OCI-LY3 (cell line): ENCODE measurements around the gene SPG21.

ENCODE experiments used
- H2AFZ ChIP-seq: fragments of 200-600, 300-600 bp; shearing (Covaris generic); 2 replicates; pipeline ENCODE4 v1.6.0; 2014; ENCODE audit warnings: antibody characterized with exemption, low read depth, low read length
- H3K27ac ChIP-seq: fragments of 200-600, 300-600 bp; sonication (generic); 2 replicates; pipeline ENCODE4 v1.5.1; 2014; ENCODE audit warnings: mild to moderate bottlenecking, low read length, moderate library complexity, mixed read lengths
- H3K27me3 ChIP-seq: fragments of 200-600, 300-600 bp; sonication (generic); 2 replicates; pipeline ENCODE4 v1.6.1; 2014; ENCODE audit warnings: low read depth, low read length, mixed read lengths
- H3K36me3 ChIP-seq: fragments of 200-600, 300-600 bp; sonication (generic); replicated peaks from 2 replicates; pipeline ENCODE3; 2014; ENCODE audit warnings: low read depth, low read length, mixed read lengths
- H3K4me1 ChIP-seq: fragments of 300-600, 200-600 bp; sonication (generic); 2 replicates; pipeline ENCODE4 v1.6.1; 2014; ENCODE audit warnings: low read length, mixed read lengths
- H3K4me2 ChIP-seq: fragments of 200-600, 300-600 bp; sonication (generic); 2 replicates; pipeline ENCODE4 v1.6.1; 2014; ENCODE audit warnings: low read length, mixed read lengths
- H3K4me3 ChIP-seq: fragments of 300-600, 200-600 bp; sonication (generic); 2 replicates; pipeline ENCODE4 v1.5.1; 2014; ENCODE audit warnings: antibody characterized with exemption, mild to moderate bottlenecking, low read length, moderate library complexity
- H3K79me2 ChIP-seq: fragments of 300-600, 200-600 bp; shearing (Covaris generic); 2 replicates; pipeline ENCODE4 v1.6.1; 2014; ENCODE audit warnings: mild to moderate bottlenecking, low read length, mixed read lengths
- H3K9ac ChIP-seq: fragments of 300-600, 200-600 bp; shearing (Covaris generic); 2 replicates; pipeline ENCODE4 v1.6.0; 2014; ENCODE audit warnings: mild to moderate bottlenecking, low read length, moderate library complexity
- H3K9me3 ChIP-seq: fragments of 200-600, 300-600 bp; shearing (Covaris generic); 2 replicates; pipeline ENCODE4 v1.6.1; 2014; ENCODE audit warnings: low read length, mixed read lengths; ENCODE audit not compliant: insufficient read depth
- H4K20me1 ChIP-seq: fragments of 200-600, 300-600 bp; sonication (generic); 2 replicates; pipeline ENCODE4 v1.6.1; 2016; ENCODE audit warnings: low read length, mixed read lengths; ENCODE audit not compliant: insufficient read depth
- EZH2phosphoT487 ChIP-seq: fragments of 200-600 bp; shearing (Covaris generic); IDR thresholded peaks from 2 replicates; pipeline ENCODE4 v1.6.1; 2018; ENCODE audit warnings: antibody characterized with exemption, mixed run types, low read depth
- TF ChIP-seq, protein P1 (sequence below): fragments of 200-600, 300-600 bp; sonication (generic); IDR thresholded peaks from 2 replicates; pipeline ENCODE4 v1.5.1; 2014; ENCODE audit warnings: antibody characterized with exemption, low read length, low read depth

The SPG21 gene

DNA sequence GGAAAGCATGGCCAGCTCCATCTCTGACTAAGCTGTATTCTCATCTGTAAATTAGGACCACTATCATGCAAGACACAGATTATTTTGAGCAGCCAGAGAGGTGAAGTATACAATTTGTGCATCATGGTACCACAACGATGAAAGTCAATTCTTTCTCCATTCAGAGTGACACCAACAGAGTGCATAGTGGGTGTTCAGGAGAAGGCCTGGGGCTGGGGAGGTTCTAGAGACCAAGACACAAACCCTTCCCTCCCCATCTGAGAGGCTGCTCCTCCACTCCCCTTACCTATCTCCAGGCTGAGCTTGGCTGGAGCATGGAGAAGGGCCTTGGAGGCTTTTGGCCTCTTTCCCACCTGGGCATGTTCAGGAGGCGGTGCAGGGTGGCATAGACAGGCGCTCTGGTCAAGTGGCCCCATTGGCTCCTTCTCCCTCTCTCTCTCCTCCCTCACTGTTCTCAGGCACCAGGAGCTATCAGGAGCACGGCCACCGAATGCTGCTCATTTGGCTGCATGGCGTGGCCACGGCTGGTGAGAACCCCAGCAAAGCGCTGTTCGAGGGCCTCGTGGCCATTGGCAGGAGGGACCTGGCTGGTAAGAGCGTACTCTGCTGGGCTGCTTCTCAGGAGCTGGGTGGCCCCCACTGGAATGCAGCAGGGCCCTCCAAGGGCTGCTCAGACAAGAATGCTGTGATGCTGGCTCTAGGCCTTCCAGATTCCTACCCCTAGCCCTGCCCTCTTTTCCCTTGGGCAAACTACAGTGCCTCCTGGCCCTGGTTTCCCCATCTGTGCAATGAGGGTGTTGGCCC, 40.1 kb downstream of the SPG21 start:
- TF ChIP-seq, protein P1, sequence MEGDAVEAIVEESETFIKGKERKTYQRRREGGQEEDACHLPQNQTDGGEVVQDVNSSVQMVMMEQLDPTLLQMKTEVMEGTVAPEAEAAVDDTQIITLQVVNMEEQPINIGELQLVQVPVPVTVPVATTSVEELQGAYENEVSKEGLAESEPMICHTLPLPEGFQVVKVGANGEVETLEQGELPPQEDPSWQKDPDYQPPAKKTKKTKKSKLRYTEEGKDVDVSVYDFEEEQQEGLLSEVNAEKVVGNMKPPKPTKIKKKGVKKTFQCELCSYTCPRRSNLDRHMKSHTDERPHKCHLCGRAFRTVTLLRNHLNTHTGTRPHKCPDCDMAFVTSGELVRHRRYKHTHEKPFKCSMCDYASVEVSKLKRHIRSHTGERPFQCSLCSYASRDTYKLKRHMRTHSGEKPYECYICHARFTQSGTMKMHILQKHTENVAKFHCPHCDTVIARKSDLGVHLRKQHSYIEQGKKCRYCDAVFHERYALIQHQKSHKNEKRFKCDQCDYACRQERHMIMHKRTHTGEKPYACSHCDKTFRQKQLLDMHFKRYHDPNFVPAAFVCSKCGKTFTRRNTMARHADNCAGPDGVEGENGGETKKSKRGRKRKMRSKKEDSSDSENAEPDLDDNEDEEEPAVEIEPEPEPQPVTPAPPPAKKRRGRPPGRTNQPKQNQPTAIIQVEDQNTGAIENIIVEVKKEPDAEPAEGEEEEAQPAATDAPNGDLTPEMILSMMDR, result no peak
- TF ChIP-seq EZH2phosphoT487, result no peak
- H3K4me1 ChIP-seq, result peaks cover 31% of the 10 kb centered on the region
- no peaks in the 10 kb centered on the region for H3K27me3 ChIP-seq
- no peaks in the 10 kb centered on the region for H4K20me1 ChIP-seq
- no peaks in the 10 kb centered on the region for H3K79me2 ChIP-seq
- no peak overlapping the region for H3K4me2 ChIP-seq
- H3K36me3 ChIP-seq, result peaks cover 6% of the 10 kb centered on the region
- no peaks in the 10 kb centered on the region for H3K9me3 ChIP-seq
- H3K9ac ChIP-seq, result no peak overlapping the region; the same call in 1 of the 2 replicates
- no peak overlapping the region for H3K4me3 ChIP-seq
- H2AFZ ChIP-seq, result no peak overlapping the region
- H3K27ac ChIP-seq, result peak overlapping the region; percentile 91

DNA sequence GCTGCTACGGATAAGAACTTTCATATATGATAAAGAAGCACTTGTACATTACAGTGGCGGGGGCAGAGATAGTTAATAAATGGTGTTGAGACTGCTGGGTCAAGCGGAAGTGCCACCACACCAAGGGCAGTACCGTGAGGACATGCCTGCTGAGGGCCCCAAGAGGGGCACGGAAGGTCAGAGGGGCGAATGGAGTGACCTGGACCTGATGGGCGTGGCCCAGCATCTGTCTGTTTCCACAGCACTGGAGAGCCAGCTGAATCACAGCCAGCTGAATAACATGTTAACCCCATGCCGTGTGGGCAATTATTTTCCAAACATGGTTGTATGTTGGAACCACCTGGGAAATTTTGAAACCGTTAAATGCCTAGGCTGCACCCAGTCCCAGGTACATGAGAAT, 40.8 kb downstream of the SPG21 start:
- Histone ChIP-seq H3K36me3 (peaks cover 6% of the 10 kb centered on the region), H3K27ac (peak overlapping the region; percentile 91; the same call in 1 of the 2 replicates), H3K9me3 (no peaks in the 10 kb centered on the region), H3K9ac (no peak overlapping the region), H3K79me2 (no peaks in the 10 kb centered on the region), H2AFZ (no peak overlapping the region), H4K20me1 (no peaks in the 10 kb centered on the region), H3K4me1 (peaks cover 31% of the 10 kb centered on the region), H3K4me2 (no peak overlapping the region), H3K27me3 (no peaks in the 10 kb centered on the region), H3K4me3 (no peak overlapping the region)
- TF ChIP-seq EZH2phosphoT487, result no peak
- TF ChIP-seq, protein P1, result no peak

DNA sequence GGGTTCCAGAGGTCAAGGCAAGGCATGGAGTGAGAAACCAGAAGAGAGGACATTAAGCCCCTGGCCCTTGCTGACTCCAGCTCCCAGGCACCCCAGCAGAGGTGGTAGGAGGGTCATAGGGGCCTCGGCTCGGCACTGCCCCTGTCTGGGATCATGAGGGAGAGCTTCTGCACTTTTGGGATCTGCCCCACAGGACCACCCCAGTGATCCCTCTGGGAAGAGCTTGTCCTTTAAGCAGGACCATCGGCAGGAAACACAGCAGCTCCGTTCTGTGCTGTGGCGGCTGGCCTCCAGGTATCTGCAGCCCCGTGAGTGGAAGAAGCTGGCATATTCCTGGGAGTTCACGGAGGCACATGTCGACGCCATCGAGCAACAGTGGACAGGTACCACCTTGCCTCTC, 42.5 kb downstream of the SPG21 start:
- no peaks in the 10 kb centered on the region for H3K9me3 ChIP-seq
- H3K4me2 ChIP-seq, result no peak overlapping the region
- H3K36me3 ChIP-seq, result peaks cover 6% of the 10 kb centered on the region
- H3K27me3 ChIP-seq, result no peaks in the 10 kb centered on the region
- no peak overlapping the region for H3K27ac ChIP-seq
- no peaks in the 10 kb centered on the region for H3K79me2 ChIP-seq
- H3K4me1 ChIP-seq, result peaks cover 26% of the 10 kb centered on the region
- no peak overlapping the region for H2AFZ ChIP-seq
- no peak overlapping the region for H3K9ac ChIP-seq
- no peak overlapping the region for H3K4me3 ChIP-seq
- H4K20me1 ChIP-seq, result no peaks in the 10 kb centered on the region
- TF ChIP-seq EZH2phosphoT487, result no peak
- TF ChIP-seq, protein P1, result no peak

DNA sequence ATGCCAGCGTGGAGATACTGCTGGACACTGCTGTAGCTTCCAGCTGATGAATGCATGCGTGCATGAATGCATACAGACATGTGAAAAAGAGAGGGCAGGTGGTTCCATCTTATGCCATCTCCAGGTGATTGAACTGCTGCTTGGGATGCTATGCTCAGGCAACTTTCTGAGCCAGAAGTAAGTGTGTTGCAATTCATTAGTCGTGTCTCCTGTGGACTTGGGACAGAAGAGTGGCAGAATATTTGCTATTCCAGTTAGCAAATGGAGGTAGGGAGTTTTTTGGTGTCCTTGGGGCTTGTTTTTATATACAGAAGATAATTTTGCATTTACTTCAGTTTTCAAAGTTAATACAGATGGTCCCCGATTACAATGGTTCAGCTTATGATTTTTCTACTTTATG, 44.8 kb downstream of the SPG21 start:
- TF ChIP-seq, protein P1, result no peak
- no peak for TF ChIP-seq EZH2phosphoT487
- H4K20me1 ChIP-seq, result no peaks in the 10 kb centered on the region
- no peaks in the 10 kb centered on the region for H3K27me3 ChIP-seq
- no peak overlapping the region for H3K9ac ChIP-seq
- no peak overlapping the region for H3K4me2 ChIP-seq
- H3K4me1 ChIP-seq, result peaks cover 5% of the 10 kb centered on the region
- no peak overlapping the region for H2AFZ ChIP-seq
- H3K4me3 ChIP-seq, result no peak overlapping the region
- no peaks in the 10 kb centered on the region for H3K9me3 ChIP-seq
- H3K27ac ChIP-seq, result no peak overlapping the region
- H3K36me3 ChIP-seq, result peaks cover 6% of the 10 kb centered on the region
- no peaks in the 10 kb centered on the region for H3K79me2 ChIP-seq
